Measurements from ENCODE around the gene ANAPC13.

The ANAPC13 gene

DNA sequence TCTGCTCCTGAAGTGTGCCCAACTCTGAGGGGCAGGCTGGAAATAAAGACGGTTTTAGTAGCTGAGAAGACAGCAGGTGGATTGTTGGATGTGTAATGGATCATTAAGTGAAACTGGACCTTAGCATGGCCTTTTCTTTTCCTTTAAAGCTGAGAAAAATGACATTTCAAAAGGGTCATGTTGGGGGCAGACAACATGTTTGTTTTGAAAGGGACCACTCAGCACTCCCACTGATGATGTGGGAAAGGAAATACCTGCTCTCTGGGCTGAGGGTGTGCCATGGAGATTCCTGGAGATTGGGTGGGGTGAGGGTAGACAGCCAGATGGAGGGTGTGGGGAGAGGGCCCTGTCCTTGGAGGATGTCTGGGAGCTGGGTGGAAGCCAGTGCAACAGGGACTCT, 38.4 kb downstream of the ANAPC13 start:
- DNase-seq: no peak

DNA sequence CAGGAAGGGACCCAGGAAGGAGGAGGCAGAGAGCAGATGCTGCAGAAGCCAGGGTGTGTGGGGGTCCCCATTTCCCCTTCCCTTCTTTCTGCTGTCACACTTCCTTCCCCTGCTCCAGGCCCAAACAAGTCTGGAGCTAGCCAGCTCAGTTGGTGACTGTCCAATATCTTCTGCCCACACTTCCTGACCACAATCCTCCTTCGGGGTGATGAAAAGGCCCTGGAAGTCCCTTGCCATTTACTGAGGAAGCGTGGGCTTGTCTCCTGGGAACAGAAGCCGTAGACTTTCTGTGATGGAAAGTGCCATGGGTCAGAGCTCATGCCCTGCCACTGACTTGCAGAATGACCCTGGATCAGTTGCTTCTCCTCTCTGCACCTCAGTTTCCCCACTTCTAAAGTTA, 39.0 kb downstream of the ANAPC13 start:
- no peak for DNase-seq

DNA sequence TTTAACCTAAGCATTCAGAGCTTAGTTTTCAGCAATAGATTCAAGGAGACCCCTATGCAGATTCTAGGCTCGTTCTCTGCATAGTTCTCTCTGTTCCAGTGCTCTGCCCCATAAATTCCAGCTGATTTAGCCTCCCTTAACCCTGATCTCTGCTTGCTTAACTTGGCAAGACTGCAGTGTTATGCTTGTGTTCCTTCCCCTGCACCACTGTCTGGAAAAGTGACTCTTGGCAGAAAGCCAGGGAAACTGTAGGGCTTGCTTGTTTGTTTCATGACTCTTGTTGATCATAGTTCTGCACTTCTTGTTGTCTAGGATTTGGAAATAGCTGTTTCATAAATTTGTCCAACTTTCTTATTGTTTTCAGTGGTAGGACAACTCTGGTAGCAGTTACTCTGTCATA, 40.1 kb downstream of the ANAPC13 start:
- DNase-seq: no peak

DNA sequence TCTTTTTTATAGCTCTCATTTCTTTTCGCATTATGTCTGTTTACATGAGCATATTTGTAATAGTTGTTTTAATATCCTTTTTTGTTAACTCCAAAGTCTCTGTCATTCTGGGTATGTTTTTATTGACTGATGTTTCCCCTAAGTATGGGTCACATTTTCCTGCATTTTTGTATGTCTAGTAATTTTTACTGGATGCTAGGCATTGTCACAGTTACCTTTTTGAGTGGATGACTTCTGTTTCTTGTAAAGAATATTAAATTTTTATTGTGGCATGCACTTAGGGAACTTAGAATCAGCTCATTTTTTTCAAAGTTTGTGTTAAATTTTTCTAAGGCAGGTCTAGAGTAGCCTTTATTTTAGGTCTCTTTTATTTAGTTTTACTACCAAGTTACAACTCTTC, 40.7 kb downstream of the ANAPC13 start:
- DNase-seq: no peak

DNA sequence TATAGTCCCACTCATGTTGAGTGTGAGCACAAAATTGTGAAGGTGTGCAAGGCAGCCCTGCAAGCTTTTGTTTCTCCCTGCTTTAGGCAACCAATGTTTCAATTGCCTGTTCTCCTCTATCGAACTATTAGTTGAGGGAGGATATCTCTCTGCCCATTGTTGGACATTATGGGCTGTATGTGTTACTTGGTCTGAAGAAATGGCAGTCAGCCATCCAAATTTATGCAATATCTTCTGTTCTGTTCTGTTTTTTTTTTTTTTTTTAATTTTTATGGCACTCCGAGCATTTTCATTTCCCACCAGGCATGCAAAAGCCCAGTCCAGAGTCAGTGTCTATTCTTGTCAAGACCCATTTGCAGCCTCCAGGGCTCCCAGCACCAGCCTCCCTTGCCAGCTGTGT, 44.0 kb downstream of the ANAPC13 start:
- DNase-seq: no peak

DNA sequence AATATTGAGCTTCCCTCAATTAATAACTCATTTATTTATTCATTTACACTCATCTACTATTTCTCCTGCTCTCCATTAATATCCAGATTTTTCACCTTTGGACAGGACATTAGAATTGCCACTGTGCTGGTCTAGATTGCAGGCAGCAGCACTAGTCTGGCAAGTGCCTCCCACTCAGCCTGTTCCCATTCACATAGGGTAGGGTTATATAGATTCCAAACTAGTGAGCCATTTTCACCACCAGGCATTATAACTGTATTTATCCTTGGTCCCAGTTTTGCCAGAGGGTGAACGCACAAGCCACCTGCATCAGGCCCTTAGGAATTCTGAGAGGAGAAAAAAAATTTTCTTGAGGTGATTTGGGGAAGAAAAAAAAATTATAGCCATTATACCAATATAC, 44.5 kb downstream of the ANAPC13 start:
- DNase-seq: no peak

- no peak for DNase-seq
Observed at GRCh38 chr3:134437211-134437752, 48.5 kb downstream of the ANAPC13 start.

DNA sequence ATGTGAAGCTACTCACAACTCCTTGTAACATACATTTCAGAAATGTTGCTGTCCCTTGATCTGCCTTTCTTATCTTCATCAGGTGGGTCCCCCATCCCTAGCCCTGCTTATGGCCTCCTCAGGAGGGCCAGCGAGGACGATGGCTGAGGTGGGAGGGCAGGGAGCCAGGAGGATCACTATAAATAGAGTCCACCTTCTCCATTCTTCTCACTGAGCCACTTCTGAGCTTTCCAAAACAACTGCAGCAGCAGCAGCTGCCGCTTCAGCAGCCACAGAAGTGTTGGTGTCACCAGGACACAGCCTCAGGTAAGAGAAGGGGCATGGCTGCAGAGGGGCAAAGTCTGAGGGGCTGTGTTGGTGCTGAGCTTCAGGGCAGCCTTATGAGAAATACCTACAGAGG, 53.5 kb downstream of the ANAPC13 start:
- no peak for DNase-seq

- DNase-seq: no peak
Observed at GRCh38 chr3:134430950-134431445, 54.8 kb downstream of the ANAPC13 start.

GRCh38 chr3:134430174-134430573, 55.6 kb downstream of the ANAPC13 start:
- no peak for DNase-seq

- DNase-seq: no peak
Observed at GRCh38 chr3:134428401-134428800, 57.4 kb downstream of the ANAPC13 start.

Measured in NK-92 treated with Interleukin-12 subunit alpha and Interleukin-12 subunit beta, amount 100 ng/mL, for 24 hours (cell line).